GM10266 (cell line): ENCODE results near the gene PARP3.
A peak's percentile ranks its signal among the peaks of the same experiment; 100 is the strongest.

Experiments
- DNase-seq: peaks from one replicate; pipeline ENCODE4 v3.0.0; 2012; ENCODE audit errors: extremely low spot score
- CTCF ChIP-seq: IDR thresholded peaks from 2 replicates; pipeline ENCODE4 v1.5.1; 2012; ENCODE audit warnings: mild to moderate bottlenecking, low read depth; ENCODE audit not compliant: control insufficient read depth, insufficient read depth; ENCODE audit errors: missing control alignments

The PARP3 gene

GRCh38 chr3:51966016-51966415, 23.9 kb downstream of the PARP3 start:
- no peak for DNase-seq
- TF ChIP-seq CTCF, result no peak

- TF ChIP-seq CTCF, result no peak
- DNase-seq, result no peak
Observed at GRCh38 chr3:51966486-51966885, 24.3 kb downstream of the PARP3 start.

GRCh38 chr3:51966922-51967383, 24.8 kb downstream of the PARP3 start:
- no peak for TF ChIP-seq CTCF
- no peak for DNase-seq

- TF ChIP-seq CTCF, result no peak
- peak; percentile 83 for DNase-seq
Observed at GRCh38 chr3:51967384-51968169, 25.4 kb downstream of the PARP3 start, which contains the start of gene PCBP4. Gene PCBP4, minus strand, starts transcription at chr3:51967454. Its CDS starts 6,214 bp downstream, at chr3:51961240.

GRCh38 chr3:51968170-51968775, 26.1 kb downstream of the PARP3 start:
- DNase-seq, result no peak
- TF ChIP-seq CTCF, result no peak

GRCh38 chr3:51968883-51969678, 26.9 kb downstream of the PARP3 start:
- DNase-seq, result no peak
- no peak for TF ChIP-seq CTCF

GRCh38 chr3:51969841-51970240, 27.7 kb downstream of the PARP3 start:
- TF ChIP-seq CTCF, result no peak
- DNase-seq, result no peak
